NB4 (cell line): ENCODE data around the gene MALRD1.

Experiments used
- MYC ChIP-seq: IDR thresholded peaks from 2 replicates; pipeline ENCODE4 v1.6.1; 2011; ENCODE audit warnings: low read depth, low read length
- POLR2A ChIP-seq: IDR thresholded peaks from 2 replicates; pipeline ENCODE4 v1.6.1; 2011; ENCODE audit warnings: mild to moderate bottlenecking; ENCODE audit not compliant: insufficient read length; ENCODE audit errors: extremely low read depth
- TF ChIP-seq, protein P1 (sequence below): IDR thresholded peaks from one replicate; pipeline ENCODE4 v1.5.1; 2012; ENCODE audit warnings: low read depth, low read length
- TF ChIP-seq, protein P2 (sequence below): IDR thresholded peaks from 2 replicates; pipeline ENCODE4 v1.6.1; 2011; ENCODE audit warnings: low read depth, low read length

DNA sequence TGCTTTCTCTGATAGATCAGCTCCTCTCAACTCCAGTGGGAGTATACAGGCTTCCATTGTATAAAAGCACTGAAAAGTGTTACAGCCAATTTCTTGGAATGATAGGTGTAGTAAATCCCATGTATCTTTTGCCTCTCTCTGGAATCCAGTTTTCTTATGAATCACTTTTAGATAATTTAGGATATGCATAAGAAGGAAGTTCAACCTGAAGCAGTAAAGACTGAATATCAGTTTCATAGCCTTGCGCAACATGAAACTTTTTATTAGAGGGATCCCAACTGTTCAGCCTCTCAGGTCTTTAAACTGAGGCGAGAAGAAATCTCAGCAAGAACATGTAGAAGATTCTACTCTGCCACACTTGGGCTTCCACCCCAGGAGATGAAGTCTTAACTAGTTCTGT lies 280.0 kb downstream of the MALRD1 start:
- TF ChIP-seq, protein P1, sequence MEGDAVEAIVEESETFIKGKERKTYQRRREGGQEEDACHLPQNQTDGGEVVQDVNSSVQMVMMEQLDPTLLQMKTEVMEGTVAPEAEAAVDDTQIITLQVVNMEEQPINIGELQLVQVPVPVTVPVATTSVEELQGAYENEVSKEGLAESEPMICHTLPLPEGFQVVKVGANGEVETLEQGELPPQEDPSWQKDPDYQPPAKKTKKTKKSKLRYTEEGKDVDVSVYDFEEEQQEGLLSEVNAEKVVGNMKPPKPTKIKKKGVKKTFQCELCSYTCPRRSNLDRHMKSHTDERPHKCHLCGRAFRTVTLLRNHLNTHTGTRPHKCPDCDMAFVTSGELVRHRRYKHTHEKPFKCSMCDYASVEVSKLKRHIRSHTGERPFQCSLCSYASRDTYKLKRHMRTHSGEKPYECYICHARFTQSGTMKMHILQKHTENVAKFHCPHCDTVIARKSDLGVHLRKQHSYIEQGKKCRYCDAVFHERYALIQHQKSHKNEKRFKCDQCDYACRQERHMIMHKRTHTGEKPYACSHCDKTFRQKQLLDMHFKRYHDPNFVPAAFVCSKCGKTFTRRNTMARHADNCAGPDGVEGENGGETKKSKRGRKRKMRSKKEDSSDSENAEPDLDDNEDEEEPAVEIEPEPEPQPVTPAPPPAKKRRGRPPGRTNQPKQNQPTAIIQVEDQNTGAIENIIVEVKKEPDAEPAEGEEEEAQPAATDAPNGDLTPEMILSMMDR = no peak
- no peak for TF ChIP-seq POLR2A
- no peak for TF ChIP-seq MYC
- TF ChIP-seq, protein P2, sequence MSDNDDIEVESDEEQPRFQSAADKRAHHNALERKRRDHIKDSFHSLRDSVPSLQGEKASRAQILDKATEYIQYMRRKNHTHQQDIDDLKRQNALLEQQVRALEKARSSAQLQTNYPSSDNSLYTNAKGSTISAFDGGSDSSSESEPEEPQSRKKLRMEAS = no peak
